NCI-H2196 (cell line): ENCODE data around the gene PPIL6.

Experiments
- DNase-seq: peaks from one replicate; lab custom pipeline; 2025; ENCODE audit not compliant: unreplicated experiment; lab: John Stamatoyannopoulos, UW

The PPIL6 gene

GRCh38 chr6:109449795-109450673 lies 9.6 kb upstream of the PPIL6 start:
- DNase-seq = no peak

- no peak for DNase-seq
Observed at GRCh38 chr6:109449064-109449794, 8.8 kb upstream of the PPIL6 start.

- DNase-seq = no peak
Observed at GRCh38 chr6:109448615-109449014, 8.2 kb upstream of the PPIL6 start.

GRCh38 chr6:109447878-109448555 lies 7.6 kb upstream of the PPIL6 start:
- no peak for DNase-seq

GRCh38 chr6:109447087-109447486 lies 6.7 kb upstream of the PPIL6 start:
- DNase-seq = no peak

GRCh38 chr6:109446541-109446940 lies 6.1 kb upstream of the PPIL6 start:
- no peak for DNase-seq

- DNase-seq = no peak
Observed at GRCh38 chr6:109446072-109446471, 5.6 kb upstream of the PPIL6 start.

GRCh38 chr6:109445382-109445781 lies 5.0 kb upstream of the PPIL6 start:
- no peak for DNase-seq

- DNase-seq = no peak
Observed at GRCh38 chr6:109443425-109443950, 3.1 kb upstream of the PPIL6 start.

- no peak for DNase-seq
Observed at GRCh38 chr6:109442393-109442924, 2.0 kb upstream of the PPIL6 start.

GRCh38 chr6:109441069-109441816 lies 815 bp upstream of the PPIL6 start:
- no peak for DNase-seq

- DNase-seq = no peak
Observed at GRCh38 chr6:109436041-109436440, 4.4 kb downstream of the PPIL6 start.

GRCh38 chr6:109434456-109434855 lies 6.0 kb downstream of the PPIL6 start:
- no peak for DNase-seq

- DNase-seq = no peak
Observed at GRCh38 chr6:109429496-109429895, 10.9 kb downstream of the PPIL6 start.

- DNase-seq = no peak
Observed at GRCh38 chr6:109428889-109429477, 11.4 kb downstream of the PPIL6 start.

GRCh38 chr6:109424946-109425345 lies 15.5 kb downstream of the PPIL6 start:
- no peak for DNase-seq

- DNase-seq = no peak
Observed at GRCh38 chr6:109421184-109421583, 19.2 kb downstream of the PPIL6 start.

GRCh38 chr6:109420751-109421150 lies 19.7 kb downstream of the PPIL6 start:
- DNase-seq = no peak

GRCh38 chr6:109417646-109418045 lies 22.8 kb downstream of the PPIL6 start:
- no peak for DNase-seq

GRCh38 chr6:109411034-109411433 lies 29.4 kb downstream of the PPIL6 start:
- no peak for DNase-seq
